Stimulated activated CD4-positive, alpha-beta T cell treated with anti-CD3 and anti-CD28 coated beads, Interleukin-12 subunit alpha, Interleukin-12 subunit beta, amount 100 ng/mL, for 4 hours (primary cell): Measurements from ENCODE around the gene CREB3.

Experiments
- DNase-seq: peaks from one replicate; pipeline ENCODE4 v3.0.0-alpha.2; 2020

Gene CREB3

DNA sequence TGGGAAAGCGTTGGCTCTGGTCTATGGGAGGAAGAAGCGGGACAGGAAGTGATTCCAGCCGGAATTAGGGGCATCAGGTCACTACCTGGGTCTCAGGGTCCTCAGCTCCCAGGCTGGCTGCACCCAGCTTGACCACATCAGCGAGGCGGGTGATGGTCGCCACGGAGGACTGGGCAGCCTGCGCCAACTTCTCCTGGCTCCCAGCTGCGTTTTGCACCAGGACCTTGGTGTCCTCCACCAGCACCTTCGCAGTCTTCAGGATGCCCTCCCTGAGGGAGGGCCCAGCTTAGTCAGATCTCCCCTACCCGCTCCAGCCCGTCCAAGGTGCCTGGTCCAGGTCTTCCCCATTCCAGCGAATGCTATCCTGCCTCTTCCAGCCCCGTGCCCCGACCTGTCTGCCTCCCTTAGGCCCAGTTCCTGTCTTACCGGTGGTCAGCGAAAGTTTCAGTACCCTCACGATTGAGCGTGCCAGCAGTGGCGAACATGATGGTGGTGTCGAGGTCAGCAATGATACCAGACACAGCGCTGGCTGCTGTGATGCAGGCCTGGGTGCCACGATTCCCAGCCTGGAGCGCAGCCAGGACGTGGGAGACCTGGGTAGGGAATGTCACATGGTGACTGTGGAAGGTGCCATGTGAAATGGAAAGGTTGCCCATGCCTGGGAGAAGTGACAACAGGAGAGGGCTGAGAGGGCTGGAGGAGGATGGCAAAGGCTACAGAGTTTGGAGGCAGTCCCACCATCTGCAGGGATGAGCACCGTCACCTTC lies 28.4 kb upstream of the CREB3 start:
- DNase-seq, result no peak

DNA sequence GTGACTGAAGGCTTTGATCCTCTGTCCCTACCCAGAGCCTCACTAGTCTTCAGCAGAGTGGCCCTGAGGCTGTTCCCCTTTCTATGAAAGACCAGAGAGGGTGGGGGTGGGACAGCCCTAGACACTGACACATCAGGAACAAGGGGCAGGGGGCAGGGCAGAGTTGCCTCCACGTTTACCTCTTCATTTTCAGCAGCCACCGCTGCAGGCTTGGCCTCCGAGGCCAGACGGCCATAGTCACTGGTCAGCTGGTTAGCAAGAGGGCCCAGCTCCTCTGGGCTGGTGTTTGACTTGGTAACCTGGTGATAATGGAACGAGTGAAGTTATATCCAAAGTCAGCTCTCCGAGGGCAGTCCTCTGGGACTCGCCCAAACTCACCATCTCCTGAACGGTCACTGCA lies 27.1 kb upstream of the CREB3 start:
- no peak for DNase-seq

DNA sequence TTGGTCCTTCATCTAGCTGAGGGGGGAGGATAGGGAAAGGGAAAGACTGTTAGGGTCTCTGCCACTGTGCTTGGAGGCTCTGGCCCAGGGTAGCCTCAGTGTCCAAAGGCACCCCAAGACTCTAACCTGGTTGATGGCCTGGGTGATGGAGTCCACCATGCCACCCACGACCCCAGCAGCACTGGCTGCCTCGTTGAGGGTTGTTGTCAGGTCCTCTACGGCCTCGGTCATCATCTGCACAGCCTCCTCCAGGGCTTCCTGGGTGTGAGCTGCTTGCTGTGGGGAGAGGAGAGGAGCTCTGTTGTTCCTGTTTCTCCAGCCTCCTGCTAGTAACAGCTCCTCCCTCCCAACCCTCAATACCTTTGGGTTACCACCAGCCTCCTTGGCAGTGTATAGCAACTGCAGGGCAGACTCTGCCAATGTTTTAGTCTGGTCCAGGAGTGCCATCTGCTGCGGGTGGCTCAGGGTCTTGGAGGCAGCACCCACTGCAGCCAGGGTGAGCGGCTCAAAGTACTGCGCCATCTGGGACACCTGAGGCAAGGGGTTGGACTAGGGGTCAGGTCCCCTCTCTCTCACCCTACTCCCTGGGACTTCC lies 26.5 kb upstream of the CREB3 start:
- DNase-seq, result no peak

DNA sequence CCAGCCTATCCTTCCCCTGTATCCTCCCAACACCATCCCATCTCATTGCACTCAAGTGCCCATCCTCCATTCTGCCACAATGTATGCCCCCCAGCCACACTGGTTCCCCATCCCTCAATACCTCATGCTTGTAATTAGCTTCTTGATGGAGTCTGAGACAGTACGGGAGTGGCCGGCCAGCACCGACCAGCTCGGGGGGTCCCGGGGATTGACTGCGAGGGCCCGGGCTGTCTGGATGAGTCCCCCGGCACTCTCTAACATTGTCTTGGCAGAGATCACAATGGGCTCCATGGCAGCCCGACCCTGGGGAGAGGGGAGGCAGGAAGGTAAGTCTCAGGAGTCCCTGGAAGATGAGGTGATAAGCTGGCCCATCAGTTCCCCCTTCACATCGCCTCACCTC lies 25.5 kb upstream of the CREB3 start:
- DNase-seq, result no peak

DNA sequence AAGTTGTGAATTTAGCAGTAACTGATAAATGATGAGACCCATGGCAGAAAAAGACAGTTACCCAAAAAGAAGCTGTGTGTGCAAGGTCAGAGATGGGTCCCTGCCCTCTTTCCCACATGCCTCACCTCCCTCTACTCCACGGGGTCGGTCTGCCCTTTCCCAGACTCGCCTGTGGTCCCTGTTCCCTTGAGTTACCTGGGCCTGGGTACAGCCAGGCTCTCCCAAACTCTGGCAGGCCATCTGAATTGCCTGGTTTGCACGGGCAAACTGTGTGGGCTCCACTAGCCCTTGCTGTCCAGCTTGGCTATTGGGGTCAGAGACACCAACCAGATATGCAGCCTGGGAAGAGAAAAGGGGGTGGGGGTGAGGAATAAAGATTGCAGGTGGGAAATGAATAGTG lies 24.3 kb upstream of the CREB3 start:
- no peak for DNase-seq

DNA sequence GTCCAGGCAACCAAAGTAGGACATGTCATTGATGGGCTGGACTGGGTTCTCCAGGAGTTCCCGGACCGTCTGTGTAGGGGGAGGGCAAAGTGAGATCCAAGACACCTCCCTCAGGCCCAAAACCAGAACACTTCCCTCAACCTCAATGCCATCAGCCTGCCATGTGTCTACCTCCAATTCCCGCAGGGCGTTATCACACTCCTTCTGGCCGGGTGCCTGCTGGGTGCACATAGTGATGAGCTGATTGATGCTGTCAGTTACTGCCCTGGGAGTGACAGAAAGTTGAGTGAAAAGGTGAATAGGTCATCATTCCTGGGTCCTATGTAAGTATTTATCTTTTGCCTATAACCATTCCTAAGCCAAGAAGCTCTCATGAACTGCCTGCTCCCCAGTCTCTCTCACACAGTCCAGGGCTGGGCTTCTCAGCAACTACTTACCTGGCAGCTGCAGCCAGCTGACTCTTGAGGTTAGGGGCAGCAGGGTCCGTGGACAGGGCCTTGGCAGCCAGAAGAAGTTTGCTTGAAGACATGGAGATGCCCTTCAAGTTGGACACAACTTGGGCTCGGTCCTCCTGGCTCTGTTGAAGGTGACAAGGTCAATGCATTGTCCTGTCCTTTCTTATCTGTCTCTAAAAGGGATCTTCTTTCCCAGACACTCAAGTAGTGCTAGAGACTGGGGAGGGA lies 21.5 kb upstream of the CREB3 start:
- no peak for DNase-seq

DNA sequence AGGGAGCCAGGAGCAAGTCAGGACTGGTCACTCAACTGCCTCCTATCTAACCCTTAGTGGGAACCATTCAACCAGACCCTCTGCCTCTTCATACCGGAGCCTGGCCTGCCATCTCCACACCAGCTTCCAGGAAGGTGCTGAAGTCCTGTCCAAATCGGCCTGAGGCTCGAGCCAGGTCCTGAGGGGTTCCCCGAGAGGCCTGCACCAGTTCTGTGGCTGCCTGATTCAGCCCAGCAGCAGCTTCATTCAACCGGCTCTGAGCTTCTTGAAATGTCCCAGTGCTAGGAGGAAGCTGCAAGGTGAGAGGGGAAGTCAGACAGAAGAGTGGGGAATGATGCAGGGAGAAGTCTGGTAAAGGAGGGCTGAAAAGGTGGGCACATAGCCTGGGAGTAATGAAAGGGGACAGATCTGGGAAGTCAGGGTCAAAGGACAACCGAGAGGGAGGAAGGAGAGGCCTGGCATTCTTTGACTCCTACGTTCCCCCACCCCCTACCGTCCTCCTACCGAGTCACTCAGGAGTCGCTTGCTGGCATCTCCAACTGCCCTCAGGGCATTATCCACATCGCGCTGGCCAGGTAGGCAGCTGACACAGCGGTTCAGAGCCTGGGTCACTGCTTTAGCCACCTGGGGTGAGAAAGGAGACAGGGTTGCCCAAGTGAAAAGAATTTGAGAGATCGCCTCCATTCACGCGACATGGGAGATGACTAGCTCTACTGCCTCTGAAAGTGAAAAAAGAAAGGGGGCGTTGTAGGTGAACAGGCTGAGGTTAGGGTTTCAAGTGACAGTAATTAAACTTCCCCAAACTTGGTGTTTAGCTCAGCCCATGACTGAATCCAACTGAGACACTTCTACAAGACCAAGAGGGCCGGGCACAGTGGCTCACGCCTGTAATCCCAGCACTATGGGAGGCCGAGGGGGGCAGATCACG lies 20.7 kb upstream of the CREB3 start:
- DNase-seq, result no peak

DNA sequence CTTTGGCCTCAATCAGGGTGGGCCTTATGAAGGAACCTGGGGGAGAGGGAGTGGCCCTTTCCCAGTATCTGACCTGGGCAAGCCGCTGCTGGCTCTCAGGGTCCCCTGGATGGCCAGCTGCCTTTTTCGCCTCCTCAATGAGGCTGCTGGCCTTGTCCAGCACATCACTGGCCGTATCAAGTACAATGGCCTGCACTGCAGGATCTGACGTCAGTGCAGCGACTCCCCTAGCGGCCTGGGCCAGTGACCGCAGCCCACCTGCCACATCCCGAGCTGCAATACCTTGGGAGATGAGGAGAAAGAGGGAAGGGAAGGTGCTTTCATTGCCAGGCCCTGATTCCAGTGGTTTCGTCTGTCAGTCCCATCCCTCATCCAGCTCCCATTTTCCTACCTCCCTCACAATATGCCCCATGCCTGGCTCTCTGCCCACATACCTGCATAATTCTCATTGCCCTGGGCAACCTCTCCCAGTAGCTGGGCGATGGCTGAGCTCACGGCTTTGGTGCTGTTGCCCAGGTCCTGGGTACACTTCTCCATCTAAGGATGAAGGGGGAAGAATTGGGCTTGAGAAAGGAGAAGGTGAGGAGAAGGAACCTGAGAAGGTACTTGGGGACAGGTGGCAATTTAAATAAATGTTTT lies 19.6 kb upstream of the CREB3 start:
- DNase-seq, result no peak

DNA sequence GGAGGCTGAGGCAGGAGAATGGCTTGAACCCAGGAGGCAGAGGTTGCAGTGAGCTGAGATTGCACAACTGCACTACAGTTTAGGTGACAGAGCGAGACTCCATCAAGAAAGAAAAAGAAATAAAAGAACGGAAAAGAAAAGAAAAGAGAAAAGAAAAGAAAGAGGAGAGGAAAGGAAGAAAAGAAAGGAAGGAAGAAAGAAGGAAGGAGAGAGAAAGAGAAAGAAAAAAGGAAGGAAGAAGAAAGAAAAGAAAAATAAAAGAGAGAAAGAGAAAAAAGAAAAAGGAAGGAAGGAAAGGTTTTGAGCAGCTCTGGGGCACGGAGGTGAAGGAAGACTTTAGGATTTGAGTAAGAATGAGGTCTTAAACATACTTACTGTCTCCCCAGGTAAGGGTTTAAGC lies 18.9 kb upstream of the CREB3 start:
- DNase-seq, result no peak

DNA sequence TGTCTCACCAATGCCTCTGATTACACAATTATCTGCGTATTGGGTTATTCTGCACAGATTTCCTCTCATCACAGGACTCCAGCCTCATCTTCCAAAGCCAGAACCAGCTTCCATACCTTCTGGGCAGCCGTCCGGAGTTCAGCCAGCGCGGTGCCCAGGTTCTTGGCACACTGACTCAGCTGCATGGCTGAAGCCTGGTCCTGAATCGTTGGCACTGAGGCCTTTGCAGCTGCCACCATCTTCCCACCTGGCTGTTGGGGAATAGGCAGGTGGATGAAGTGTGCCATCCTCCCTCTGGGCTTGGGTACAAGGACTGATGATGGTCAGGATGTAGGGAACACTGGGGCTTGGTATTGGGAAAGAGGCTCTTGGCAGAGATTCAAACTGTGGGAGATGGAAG lies 18.3 kb upstream of the CREB3 start:
- DNase-seq, result no peak

DNA sequence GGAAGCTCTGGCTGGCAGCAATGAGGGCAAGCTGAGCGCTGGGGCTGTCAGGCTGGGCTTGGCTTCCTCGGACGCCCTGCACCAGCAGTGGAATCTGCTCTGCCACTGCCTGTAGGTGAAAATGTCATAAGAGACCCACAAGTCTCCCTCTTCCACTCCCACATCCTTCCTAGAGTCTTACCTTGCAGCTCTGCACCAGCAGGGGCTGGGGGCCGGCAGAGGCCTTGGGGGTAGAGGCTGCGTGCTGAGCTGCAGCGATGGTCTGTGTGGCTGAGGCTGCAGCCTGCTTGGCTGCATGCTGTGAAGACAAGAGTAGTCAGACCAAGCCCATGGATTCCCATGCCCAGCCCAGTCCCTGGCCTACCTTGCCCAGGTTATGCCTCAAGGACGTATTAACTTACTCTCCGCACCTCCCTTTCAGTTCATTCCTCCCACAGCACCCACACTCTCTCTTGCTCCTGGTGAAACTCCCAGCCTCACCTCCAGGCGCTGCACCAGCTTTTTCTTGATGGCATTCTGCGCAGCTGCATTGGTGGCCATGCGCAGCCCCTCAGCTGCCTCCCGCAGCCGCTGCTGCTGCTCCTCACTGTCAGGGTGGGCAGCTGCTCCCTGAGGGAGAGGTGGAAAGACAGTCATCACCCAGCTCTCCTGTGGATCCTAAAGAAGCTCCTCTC lies 17.8 kb upstream of the CREB3 start:
- no peak for DNase-seq

DNA sequence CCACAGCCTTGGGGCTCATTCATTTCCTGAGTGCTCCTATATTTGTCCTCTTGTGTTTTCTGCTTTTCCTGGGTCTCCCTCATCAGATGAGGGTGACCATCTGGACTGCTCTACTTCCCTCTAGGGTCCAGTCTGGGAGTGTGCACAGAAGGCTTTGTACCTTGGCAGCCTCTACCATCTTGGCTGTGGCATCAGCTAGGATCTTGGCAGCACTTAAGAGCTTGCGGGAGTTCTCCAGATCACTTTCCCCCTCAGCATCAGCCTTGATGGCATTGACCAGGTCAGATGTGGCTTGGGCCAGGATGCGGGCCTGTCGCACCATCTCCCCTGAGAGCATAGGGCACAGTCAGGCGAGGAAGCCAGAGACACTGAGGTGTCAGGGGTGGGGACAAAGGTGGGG lies 16.2 kb upstream of the CREB3 start:
- no peak for DNase-seq

DNA sequence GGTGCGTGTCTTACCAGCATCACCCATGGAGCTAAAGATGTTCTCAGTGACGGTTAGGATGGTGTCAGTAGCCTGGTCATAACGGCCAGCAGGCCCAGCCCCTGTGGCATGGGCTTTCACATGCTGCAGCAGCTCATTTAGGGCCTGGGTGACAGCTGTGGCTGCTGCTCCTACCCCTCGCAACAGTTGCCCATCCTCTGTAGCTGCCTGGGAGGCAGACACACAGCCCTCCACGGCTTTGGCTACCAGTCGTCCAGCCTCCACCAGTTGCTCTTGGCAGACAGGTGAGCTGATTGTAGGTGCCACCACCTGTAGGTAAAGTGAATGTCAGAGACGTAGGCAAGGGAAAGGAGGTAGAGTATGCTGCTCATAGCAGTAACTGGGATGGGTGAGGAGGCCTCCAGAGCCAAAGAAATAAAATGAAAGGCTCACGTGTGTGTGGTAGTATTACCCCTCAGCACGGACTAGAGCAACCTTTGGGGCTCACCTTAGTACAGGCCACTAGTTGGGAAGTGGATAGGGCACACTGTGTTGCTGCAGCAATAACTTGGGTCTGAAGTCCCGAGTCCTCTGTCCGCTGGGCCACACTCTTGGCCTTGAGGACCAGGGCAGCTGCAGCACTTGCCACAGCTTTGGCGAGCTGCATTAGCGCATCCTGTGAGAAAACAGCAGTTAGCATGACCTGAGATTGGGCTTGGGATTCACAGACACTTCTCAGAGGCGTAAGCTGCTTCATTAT lies 15.2 kb upstream of the CREB3 start:
- DNase-seq, result no peak

DNA sequence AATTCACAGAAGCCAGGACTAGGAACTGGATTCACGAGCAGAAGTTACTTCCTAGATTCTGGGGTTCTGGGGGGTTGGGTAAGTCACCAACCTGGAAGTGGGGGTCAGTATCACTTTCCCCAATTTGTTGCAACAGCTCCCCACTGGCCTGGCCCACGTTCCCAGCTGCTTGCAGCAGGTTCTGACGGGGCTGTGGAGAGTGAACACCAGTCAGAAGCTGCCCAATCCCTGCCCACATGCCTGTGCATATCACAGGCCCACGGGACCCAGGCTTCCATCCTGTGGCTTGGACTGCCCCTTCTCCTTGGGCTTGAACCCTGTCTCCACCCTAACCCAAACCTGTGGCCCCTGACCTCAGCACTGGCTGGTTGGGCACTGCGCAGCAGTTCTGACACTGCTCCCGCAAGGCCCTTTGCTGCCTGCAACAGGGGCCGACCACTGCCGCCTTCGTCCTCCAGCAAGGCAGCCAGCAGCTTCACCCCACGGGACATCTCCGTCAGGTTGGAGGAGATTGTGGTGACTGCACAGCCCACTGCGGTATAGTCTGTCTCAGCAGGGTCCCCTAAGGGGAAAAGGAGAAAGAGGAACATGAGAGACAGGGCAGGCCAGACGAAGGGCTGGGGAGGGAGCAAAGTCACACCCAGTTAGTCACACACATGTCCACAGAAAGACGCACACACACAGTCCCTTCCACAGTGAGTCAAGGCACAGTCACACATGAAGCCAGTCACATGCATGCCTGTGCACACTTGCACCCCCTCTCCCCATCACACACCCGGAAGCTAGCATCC lies 13.6 kb upstream of the CREB3 start:
- DNase-seq, result no peak

DNA sequence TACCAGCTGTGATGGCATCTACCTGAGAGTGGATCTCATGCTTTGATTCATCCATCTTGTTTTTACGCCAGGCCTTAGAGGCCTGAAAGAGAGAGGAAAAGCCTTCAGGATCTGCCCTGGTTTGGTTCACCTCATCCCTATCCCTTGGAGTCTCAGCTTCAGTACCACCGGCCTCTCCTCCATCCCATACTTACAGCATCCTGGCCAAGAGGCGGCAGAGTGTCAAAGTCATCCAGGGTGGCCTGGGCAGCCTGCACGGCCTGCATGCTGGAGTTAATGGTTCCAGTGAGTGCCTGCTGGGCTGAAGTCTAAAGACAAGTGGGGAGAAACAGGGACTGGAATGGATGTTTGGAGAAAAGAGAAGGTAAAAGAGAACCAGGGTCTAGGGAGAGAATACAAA lies 12.9 kb upstream of the CREB3 start:
- DNase-seq, result no peak

DNA sequence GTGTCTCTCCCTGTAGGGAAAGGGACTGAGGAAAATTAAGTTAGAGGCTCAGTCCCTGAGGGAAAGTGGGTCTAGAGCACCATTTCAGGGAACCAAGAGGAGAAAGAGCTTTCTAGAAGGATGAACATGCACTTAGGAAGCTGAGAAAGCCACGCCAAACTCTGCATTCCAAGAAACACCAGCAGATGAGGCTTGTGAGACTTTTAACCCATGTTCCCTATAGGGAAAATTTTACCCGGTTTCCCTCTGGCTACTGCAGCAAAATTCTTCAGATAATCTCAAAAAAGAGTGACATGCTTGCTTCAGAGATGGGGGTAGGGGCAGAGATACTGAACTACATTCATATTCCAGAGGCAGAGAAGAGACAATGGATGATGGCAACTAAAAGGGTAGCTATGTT lies 9.0 kb upstream of the CREB3 start:
- DNase-seq, result no peak

DNA sequence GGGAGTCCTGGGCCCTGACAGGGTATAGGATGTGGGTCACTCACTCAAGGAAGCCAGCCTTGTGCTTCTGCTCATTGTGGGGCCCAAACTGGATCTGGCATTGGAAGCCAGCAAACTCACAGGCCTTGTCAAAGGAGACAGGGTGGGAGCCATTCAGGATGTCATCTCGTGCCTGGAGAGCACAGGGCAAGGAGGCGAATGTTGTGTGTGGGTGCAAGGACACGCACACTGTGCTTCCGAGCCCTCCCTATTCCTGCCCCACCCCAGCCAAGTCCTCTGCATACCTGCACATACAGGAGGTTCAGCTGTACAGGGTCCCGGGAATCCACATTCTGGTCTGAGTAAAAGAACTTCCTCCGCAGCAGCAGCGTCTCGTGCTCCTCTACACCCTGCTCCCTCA lies 8.6 kb upstream of the CREB3 start:
- no peak for DNase-seq

DNA sequence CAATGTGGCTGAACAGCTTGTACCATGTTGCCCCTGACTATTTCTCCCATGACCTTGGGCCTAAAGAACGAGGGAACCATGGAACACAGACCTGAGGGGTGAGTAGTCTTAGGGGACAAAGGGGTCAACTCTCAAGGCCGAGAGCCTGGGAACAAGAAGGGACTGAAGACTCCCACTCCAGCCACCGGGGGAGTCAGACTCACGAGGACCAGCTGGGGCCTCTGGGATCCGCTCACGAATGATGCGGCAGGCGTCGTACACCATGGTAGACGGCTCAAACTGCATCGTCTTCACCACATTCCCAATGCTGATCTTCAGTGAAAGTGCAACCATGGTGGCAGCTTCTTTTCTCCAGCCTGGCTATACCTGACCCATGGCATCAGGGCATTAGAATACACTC lies 7.1 kb upstream of the CREB3 start:
- no peak for DNase-seq

DNA sequence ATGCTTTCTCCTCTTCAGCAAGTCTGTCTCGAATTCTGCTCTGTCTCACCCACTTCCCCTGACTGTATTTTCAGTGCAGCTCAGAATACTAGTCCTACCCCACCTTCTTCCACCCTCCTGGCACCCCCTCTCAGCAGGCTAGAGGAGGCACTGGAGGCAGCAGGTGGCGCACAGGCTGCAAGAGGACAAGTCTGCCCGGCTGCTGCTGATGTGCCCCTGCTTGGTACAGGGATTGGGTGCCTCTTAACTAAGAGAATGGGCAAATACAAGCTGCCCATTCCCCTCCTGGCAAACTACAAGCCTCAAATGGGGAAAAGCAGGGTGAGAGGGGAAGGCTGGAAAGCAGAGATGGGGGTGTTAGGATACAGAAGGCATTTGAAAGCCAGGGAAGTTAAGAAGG lies 5.5 kb upstream of the CREB3 start:
- peak; percentile 28 for DNase-seq

DNA sequence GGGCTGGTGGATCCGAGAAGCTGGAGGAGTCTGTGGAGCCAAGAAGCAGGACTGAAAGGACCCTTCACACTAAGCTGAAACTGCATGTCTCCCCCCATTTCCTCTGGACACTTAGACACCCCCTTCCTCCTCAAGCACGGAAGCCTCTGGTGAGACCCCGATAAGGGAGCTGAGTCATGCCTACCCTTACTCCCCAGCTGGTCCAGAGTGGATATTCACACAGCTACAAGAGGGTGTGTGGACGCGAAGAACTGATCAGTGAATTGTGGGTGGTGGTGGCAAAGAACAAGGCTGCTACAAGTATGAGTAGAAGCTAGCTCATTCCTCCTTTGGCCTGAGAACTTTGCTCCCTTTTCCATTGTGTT lies 4.8 kb upstream of the CREB3 start:
- DNase-seq, result no peak
